ENCODE data around the gene WDR73. TPM values are rescaled to one million over a fixed set of nuclear protein-coding genes. Genes with fewer than 3 reads are reported as not detected.

WDR73 gene
- total and polyA plus RNA-seq, 2 of the 4 experiments (the other 2 are of a cell fraction): 21.5 to 25.5 TPM

DNA sequence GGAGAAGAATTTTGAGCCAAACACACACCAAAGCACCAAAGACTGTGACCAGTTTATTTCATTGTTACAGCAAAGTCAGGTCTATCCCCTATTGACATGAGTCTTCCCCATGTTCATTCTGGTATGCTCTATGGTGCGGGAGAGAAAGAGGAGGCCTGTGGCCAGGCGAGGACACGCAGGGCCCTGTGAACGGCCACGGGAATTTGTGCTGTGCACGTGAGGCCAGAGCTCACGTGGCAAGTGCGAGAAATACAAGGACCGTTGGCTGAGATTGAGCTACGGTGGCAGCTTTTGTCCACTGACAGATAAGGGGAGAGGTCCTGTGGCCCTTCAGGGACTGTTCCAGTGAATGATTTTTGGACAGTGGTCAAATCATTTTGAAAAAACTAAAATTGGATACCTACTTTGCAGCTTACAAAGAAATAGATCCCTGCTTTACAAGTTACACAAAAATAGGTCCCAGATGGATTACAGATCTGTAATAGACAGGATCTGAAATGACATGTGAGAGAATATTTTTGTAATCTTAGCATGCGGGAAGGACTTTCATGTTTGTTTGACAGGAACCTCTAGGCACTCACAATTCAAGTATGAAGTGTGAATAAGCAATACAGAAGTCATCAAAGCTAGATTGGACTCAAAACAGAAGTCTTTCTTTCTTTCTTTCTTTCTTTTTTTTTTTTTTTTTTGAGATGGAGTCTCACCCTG lies 44.1 kb downstream of the WDR73 start:
- ATAC-seq (ENCODE audit: low read depth) (no peak), DNase-seq (no peak)
- H3K56ac ChIP-seq (ENCODE audit: extremely low read depth, insufficient read depth, low read length): no peak overlapping the region
- H2BK5ac ChIP-seq (ENCODE audit: low read depth, low read length, poor library complexity, severe bottlenecking): no peak overlapping the region
- H3K9ac ChIP-seq (ENCODE audit: low read depth, low read length): no peak overlapping the region
- TF ChIP-seq, protein P1, sequence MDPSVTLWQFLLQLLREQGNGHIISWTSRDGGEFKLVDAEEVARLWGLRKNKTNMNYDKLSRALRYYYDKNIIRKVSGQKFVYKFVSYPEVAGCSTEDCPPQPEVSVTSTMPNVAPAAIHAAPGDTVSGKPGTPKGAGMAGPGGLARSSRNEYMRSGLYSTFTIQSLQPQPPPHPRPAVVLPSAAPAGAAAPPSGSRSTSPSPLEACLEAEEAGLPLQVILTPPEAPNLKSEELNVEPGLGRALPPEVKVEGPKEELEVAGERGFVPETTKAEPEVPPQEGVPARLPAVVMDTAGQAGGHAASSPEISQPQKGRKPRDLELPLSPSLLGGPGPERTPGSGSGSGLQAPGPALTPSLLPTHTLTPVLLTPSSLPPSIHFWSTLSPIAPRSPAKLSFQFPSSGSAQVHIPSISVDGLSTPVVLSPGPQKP (IDR thresholded peaks at IDR 0.05; ENCODE audit: borderline replicate concordance, low read depth, low read length): no peak
- TF ChIP-seq MAFK (IDR thresholded peaks at IDR 0.05; ENCODE audit: low read depth, low read length): no peak
- no peak for TF ChIP-seq SMC3 (IDR thresholded peaks at IDR 0.05; ENCODE audit: low read depth, low read length)
- no peak for TF ChIP-seq MXI1 (IDR thresholded peaks at IDR 0.05; ENCODE audit: borderline replicate concordance, low read depth, low read length)
- no peak for TF ChIP-seq NFE2L2 (IDR thresholded peaks at IDR 0.05; ENCODE audit: low read depth, low read length)
- TF ChIP-seq, protein P2, sequence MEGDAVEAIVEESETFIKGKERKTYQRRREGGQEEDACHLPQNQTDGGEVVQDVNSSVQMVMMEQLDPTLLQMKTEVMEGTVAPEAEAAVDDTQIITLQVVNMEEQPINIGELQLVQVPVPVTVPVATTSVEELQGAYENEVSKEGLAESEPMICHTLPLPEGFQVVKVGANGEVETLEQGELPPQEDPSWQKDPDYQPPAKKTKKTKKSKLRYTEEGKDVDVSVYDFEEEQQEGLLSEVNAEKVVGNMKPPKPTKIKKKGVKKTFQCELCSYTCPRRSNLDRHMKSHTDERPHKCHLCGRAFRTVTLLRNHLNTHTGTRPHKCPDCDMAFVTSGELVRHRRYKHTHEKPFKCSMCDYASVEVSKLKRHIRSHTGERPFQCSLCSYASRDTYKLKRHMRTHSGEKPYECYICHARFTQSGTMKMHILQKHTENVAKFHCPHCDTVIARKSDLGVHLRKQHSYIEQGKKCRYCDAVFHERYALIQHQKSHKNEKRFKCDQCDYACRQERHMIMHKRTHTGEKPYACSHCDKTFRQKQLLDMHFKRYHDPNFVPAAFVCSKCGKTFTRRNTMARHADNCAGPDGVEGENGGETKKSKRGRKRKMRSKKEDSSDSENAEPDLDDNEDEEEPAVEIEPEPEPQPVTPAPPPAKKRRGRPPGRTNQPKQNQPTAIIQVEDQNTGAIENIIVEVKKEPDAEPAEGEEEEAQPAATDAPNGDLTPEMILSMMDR (conservative IDR thresholded peaks at IDR 0.05; ENCODE audit: low read depth, low read length): no peak
- no peak for TF ChIP-seq MAZ (IDR thresholded peaks at IDR 0.05; ENCODE audit: borderline replicate concordance, low read depth, low read length)
- no peak for TF ChIP-seq RAD21 (IDR thresholded peaks at IDR 0.05; ENCODE audit: low read length)
- TF ChIP-seq RCOR1 (IDR thresholded peaks at IDR 0.05; ENCODE audit: insufficient replicate concordance, low read length): no peak
- TF ChIP-seq CHD1 (IDR thresholded peaks at IDR 0.05; ENCODE audit: low read depth, low read length): no peak
- no peak for TF ChIP-seq RFX5 (IDR thresholded peaks at IDR 0.05; ENCODE audit: low read depth, low read length)
- no peak overlapping the region for H3K14ac ChIP-seq (replicated peaks; ENCODE audit: low read depth, low read length)
- WGBS, 2 experiments (ENCODE audit: extremely low coverage in 2 of 2, insufficient read length in 1 of 2): 94% methylated on average over 3 of the region's 11 CpGs; no CpG with 5 or more reads in 1 of the 2 experiments
- no peak overlapping the region for H2AK9ac ChIP-seq (replicated peaks; ENCODE audit: low read depth, low read length, poor library complexity)
- CTCF ChIA-PET: no interaction called here
- no peak overlapping the region for H2BK20ac ChIP-seq (ENCODE audit: low read depth, low read length)
- H2BK15ac ChIP-seq (ENCODE audit: low read depth, low read length): no peak overlapping the region
- no peak overlapping the region for H3K27ac ChIP-seq (ENCODE audit: insufficient read depth, low read length)
- H4K5ac ChIP-seq (ENCODE audit: low read depth, low read length): no peak overlapping the region
- H3K23ac ChIP-seq (ENCODE audit: low read depth, low read length): no peak overlapping the region
- H3K9me1 ChIP-seq (ENCODE audit: insufficient read depth, low read length): no peaks in the 10 kb centered on the region; the same call in 1 of the 2 replicates
- peaks cover 26 to 55% of the 10 kb centered on the region in 2 experiments for H3K79me1 ChIP-seq (ENCODE audit: low read depth in 1 of 2, low read length in 2 of 2)
- peaks cover 12% of the 10 kb centered on the region; the same call in 1 of the 2 replicates for H4K20me1 ChIP-seq (ENCODE audit: insufficient read depth, low read length)
- intact Hi-C loops (cut with micrococcal nuclease): no loop called here
- H4K8ac ChIP-seq (ENCODE audit: low read depth in 2 of 2, low read length in 2 of 2): no peak overlapping the region
- H3K36me3 ChIP-seq (ENCODE audit: control insufficient read depth, insufficient read depth, low read length): peaks cover 30% of the 10 kb centered on the region
- H3K18ac ChIP-seq (ENCODE audit: low read depth, low read length): no peak overlapping the region
- no TSS peak for BruUV-seq (replicated peaks)
- in situ Hi-C loops (cut with MboI; ENCODE audit: low sequenced_read_pairs): no loop called here
- no peak overlapping the region for H2AK5ac ChIP-seq (ENCODE audit: low read depth, low read length)
- H3K9me3 ChIP-seq (ENCODE audit: control insufficient read depth, insufficient read depth, low read length): no peaks in the 10 kb centered on the region
- no peak overlapping the region for H2AFZ ChIP-seq (replicated peaks; ENCODE audit: low read length, poor library complexity)
- H3K4ac ChIP-seq (ENCODE audit: low read depth, low read length): no peak overlapping the region
- H2BK120ac ChIP-seq (ENCODE audit: low read depth, low read length): no peak overlapping the region
- H4K91ac ChIP-seq (ENCODE audit: insufficient read depth, low read depth, low read length): no peak overlapping the region
- peaks cover 3% of the 10 kb centered on the region; the same call in 1 of the 2 replicates for H3K4me1 ChIP-seq (ENCODE audit: control insufficient read depth, insufficient read depth, low read length)
- no peaks in the 10 kb centered on the region for H3K27me3 ChIP-seq (ENCODE audit: control insufficient read depth, insufficient read depth, low read length)
- no peak overlapping the region for H3K4me3 ChIP-seq (ENCODE audit: insufficient read depth, low read depth, low read length)
- dilution Hi-C loops (cut with HindIII; ENCODE audit: low sequenced_read_pairs, unreplicated experiment): no loop called here
- no peak overlapping the region for H3K4me2 ChIP-seq (ENCODE audit: low read depth, low read length)
- POLR2A ChIA-PET (ENCODE audit: unreplicated experiment): no interaction called here
